HK-2 (cell line): ENCODE data around the gene WDR82.
A peak's percentile ranks its signal among the peaks of the same experiment; 100 is the strongest.

Experiments used
- DNase-seq: peaks from one replicate; pipeline ENCODE4 v3.0.0-alpha.2; 2018; ENCODE audit not compliant: unreplicated experiment

WDR82 gene

DNA sequence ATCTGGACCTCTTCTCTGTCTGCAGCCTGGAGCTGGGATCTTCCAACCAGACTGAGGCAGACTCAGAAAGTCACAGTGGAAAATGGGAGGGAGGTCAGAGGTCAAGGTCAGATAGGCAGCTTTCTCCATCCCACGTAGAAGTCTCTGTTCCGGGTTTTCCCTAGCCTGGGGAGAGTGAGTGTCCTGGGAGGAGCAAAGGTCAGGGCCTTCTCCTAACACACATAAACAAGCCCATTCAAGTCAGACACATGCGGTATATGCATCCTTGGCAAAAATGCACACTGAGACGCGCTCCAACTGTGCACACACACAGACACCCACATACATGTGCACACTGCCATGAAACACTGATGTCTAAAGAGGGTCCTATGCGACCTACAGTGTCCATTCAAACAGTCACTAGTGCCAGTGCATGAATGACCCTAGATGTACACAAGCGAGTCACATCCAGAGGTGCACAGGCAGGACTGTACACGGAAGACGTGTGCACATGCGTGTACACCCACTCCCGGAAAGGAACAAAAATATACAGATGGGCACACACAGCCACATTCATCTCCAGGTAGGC, 40.2 kb downstream of the WDR82 start:
- no peak for DNase-seq

DNA sequence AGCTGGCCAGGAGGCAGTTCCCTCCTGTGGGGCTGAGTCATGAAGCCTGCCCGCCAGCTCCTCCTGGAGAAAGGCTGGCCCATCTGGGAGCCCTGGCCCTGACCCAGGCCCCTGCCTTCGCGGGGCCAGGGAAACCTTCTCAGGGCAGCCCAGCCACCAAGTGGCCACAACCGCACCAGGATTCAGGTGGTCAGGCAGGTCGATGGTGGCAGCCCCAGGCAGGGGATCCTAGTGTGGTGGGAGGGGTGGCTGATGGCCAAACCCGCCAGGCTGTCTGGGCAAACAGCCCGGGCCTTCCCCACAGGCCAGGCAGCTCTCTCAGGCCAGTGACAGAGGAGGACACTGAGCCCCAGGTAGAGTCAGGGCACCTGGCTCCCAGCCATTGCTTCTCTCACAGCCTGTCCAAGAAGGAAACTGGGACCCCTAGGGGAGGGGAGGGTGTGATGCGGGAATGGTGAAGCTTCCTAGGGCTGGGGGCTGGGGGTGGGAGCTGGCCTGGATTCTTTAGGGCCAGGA, 40.7 kb downstream of the WDR82 start:
- DNase-seq, result peak; percentile 85

DNA sequence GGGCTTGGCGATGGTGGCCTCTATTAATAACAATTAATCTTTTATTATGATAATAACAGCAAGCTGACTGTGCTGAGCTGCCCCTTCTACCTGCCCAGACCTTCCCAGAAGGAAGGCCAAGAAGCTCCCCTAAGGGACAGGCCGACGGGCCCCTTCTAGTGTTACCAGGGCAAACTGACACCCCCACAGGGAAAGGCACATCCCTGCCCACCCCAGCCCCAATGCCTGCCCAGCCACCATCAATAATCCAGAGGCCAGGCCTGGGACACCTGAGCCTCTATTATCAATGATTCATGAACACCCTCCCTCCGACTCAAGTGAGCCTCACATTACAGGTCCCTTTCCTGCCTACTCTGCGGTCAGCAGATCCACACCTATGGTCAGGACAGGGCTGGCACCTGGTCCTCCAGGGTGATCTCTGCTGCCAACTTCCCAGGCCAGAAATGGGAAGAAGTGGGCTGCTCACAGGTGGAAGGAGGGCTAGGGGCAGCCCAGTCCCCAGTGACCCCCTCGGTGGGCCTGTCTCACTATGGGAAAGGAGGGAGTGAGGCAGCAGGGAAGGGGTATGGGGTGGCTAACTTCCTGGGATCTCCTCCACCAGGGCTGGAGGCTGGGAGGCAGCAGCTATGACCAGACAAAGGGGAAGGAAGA, 41.3 kb downstream of the WDR82 start:
- no peak for DNase-seq

DNA sequence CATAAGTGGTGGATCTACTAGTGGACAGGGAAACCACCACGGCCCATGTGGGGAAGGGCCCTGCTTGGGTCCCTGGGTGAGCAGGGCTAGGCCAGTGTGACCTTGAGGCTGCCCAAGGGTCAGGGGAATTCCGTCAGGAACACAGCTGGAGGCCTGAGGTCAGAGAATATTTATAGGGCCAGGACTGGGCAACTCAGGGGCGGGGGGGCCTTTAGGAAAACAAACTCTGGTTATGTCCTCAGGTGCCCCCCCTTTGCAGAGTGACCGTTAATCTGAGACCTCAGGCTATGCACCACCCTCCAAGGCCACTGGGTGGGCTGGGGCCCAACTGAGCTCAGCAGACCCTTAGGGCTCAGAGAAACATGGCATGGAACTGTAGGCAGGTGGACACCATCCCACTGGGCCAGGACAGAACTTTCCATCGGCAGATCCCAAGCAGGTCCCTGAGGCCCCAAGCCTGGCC, 42.0 kb downstream of the WDR82 start:
- DNase-seq, result no peak

DNA sequence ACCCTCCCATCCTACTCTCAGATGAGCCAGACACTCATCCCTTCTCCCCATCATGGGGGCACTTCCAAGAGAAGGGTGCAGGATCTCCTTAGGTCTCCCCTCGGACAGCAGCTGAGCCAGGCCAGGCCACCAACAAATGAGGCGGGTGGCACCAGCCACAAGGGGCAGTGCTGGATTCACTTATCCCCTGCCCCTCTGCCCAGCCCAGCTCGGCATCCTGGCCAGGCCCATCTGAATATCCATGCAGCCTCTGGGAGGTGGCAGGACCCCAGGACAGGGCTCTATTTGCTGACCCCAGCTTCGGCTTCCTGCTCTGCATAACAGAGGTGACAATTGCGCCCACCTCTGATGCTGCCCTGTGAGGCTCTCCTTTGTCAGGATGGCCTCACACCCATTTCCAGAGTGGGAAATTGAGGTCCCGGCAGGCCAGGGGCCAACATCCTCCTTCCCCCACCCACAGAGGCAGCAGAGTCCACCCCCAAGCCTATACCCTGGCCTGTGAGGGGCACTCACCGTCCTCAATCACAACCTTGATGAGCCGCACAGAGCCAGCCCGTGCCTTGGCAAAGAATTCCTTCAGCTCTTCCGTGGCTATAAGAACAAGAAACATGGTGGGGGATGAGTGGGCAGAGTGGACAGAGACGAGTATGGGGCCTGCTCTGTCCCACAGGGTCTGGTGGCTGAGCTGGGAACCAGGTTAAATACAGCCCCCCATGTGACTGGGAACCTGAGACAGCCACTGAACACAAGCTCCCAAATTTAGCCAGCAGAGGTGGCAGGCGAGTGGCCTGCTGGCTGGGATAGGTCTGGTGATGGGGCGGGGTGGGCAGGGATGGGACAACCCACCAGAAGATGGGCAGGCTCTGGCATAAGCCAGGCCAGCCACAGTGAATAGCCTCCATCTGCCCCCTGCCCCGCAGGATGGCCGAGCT, 43.7 kb downstream of the WDR82 start:
- no peak for DNase-seq

DNA sequence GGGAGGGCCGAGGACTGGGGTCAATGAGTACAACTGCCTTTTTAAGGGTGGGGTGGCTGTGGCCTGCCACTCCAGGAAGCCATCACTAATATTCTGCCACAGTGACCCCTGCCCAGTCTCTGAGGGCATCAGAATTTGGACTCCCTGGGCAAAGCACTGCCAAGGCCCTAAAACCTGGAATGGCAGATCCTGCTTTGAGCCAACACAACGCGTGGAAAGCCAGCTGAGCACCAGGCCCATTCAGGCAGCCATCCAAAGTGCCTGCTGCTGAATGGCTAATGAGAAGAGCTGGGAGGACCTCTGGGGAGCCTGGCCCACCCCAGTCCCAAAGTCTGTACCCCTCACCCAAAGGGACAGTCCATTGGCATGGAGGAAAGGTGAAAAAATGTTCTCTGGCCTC, 44.5 kb downstream of the WDR82 start:
- DNase-seq, result no peak

DNA sequence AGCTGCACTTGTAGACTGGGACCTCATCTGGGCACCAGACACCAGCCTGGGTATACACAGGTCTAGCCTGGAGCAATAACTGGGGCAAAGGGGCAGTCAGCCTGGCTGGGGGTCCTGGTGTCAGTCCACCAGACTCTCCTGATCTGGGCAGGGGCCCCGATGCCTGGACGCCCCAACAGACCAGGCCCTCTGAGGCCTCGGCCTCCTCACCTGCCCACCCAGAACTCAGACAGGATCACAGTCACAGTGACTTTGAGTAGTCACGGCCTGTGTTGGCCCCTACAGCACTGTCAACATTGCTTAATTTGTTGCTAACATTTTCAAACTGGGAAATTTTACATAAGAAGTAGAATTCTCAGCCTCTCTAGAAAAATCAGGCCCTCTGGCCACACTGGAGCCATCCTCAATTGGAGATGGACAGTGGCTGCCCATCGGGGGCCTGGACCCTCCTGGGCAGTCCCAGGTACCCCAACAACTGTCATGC, 45.3 kb downstream of the WDR82 start:
- no peak for DNase-seq

DNA sequence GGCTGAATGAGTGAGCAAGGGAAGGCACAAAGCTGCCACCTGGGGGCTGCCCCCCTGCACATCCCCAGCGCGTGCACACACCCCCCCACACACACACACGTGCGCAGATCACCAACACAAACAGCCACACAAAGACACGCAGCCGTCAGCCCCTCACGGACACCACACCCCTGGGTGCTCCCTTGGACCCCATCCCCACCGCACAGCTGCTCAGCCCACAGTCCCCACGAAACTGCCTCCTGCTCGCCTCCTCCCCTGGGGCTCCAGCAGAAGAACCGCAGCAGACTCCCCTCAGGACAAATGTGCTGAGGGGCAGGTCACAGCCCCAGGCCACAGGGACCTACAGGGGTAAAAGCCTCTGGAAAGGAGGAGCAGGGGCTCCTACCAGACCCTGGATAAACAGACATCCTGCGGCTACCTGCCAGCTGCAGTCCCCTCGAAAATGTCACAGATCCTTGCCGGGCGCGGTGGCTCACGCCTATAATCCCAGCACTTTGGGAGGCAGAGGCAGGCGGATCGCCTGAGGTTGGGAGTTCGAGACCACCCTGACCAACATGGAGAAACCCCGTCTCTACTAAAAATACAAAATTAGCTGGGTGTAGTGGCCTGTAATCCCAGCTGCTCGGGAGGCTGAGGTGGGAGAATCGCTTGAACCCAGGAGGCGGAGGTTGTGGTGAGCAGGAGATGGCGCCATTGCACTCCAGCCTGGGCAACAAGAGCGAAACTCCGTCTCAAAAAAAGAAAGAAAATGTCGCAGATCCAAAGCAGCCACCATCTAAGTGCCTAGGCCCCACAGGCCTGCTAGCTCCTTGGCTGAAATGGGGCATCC, 46.0 kb downstream of the WDR82 start:
- DNase-seq, result no peak

DNA sequence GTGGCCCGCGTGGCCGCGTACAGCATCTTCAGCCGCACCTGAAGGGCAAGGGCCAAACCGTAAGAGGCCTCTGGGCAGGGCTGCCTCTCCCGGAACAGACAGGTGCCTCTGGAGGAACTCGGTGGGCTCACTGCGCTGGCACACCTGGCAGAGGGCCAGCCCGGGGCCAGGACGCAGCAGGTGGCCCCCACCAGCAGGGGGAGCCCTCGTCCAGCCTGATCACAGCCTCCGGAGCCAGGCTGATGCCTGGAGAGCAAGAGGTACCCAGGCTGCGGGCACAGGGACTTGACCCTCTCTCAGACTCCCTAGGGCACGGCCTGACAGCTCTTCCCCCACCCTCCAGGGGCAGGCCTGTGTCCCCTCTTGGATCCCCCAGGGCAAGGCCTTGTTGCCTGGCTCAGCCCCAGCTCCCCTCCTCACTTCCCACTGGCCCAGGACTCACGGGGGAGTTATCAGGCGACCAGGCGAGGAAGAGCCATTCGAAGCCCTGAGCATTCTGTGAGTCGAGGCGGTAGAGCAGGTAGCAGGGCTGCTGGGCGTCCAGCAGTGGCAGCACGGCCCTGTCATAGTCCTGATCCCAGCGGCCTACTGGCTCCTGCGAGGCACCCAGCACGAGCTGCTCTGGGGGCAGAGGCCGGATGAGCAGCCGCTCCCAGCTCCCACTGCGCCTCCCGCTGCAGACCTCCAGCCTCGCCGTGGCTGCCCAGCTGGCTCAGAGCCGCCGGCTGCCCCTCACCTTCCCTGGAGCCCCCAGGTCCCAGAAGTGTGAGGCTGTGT, 46.8 kb downstream of the WDR82 start:
- peak; percentile 72 for DNase-seq

DNA sequence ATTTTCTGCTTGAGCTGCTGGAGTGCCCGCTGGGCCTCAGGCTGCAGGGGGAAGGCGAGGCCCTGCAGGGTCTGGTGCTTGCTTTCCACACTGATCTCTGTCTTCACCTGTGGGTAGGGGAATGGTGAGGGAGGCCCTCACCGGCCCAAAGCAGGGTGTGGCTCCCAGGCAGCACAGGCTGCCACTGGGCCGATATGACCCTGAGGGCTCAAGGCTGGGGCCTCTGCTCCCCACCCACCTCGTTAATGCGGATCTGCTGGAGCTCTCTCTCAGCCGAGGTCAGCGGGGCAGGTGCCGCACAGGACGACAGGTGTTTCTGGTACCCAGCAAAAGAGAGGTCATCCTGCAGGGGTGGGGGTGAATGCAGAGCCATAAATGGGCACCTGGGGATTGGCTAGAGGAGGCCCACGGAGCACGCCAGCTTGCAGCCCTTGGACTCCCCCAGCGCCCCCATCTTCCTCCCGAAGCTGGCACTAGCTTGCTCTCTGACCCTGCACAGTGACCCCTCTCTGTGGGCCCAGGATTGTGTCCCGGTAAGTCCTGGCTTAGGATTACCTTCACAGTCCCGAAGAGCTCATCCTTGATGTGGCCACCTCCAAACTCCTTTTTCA, 47.5 kb downstream of the WDR82 start:
- no peak for DNase-seq

DNA sequence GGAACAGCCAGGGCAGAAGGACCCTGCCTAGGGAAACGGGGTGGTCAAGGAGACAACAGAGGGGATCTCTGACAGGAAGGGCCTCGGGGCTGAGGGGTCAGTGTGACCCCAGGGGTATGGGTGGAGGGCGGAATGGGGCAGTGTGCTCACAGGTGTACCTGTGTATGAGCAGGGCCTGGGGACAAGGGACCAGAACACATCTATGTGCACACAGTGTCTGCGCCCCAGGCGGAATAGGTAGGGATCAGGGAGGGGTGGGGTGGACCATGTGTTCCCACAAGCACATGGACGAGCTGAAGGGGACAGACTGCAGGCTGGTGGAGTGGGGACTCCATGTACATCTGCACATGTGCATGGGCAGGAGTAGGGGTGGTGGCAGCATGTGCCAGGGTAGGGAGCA, 48.0 kb downstream of the WDR82 start:
- DNase-seq, result no peak

DNA sequence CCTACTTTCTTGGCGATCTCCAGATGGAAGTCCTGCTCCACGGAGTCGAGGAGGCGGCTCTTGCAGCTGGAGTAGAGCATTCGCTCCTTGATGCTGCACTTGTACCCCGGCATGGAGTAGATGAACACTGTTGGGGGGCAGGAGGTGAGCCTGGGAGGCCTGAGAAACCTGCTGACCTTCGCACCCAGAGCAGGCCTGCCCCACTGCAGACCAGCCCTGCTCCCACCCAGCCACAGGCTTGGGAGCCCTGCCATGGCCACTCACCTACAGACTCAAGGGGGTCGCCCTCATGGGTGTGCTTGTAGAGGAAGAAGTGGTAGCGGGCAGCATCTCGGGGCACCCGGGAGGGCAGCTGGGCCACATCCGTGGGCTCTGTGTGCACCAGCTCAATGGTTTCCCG, 48.8 kb downstream of the WDR82 start:
- no peak for DNase-seq

DNA sequence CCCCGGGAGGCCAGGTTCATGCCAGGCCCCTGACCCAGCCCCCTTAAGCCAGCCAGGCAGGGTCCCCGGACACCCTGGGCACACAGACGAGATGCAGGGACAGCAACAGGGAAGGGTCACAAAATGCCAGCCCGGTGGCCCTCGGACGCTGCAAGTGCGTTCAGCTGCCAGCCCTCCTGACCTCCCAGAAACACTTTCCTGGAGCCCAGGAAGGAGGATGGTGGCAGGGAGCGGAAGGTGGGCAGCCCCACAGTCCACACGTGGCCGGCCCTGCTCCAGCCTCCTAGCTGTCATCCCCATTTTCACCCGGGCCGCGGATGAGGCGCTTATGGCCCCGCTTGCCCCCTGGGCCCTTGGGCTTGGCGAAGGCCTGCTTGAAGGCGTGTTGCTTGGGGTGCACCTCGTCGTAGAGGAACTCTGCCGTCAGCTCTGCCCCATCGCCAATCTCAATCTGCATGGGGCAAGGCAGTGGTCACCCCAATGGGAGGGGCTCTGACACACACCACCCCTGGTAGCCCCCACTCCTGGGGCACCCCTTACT, 49.6 kb downstream of the WDR82 start:
- no peak for DNase-seq

DNA sequence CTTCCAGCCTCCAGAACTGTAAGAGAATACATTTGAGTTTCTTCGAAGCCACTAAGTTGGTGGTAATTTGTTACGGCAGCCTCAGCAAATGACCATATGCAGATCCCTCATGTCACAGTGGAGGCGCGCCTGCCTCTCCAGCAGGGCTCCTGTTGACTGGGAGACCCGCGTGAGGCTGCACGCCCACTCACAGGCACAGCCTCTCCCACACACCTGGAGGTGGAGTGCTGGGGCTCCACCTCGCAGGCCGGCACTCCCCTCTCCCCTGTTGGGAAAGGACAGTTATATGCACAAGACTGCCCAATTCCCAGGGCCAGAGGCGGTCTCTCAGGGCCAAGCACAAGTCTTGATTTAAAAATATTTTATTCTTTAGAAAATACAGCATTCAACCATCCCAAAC, 50.2 kb downstream of the WDR82 start:
- DNase-seq, result no peak

DNA sequence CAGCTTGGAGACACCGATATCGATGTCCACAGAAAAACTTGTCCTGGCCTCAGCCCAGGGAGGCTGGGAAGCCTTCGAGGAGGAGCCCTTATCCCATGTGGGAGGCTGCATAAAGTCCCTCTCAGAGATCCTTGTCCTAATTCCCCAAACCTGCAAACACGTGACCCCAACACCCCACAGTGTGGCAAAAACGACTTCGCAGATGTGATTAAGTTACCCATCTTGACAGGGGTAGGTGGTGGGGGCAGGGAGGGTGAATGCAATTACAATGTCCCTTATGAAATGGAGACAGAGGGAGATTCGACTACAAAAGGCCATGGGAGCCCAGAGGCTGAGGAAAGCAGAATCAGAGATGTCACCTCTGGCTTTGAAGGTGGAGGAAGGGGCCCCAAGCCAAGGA, 50.7 kb downstream of the WDR82 start:
- DNase-seq, result no peak

DNA sequence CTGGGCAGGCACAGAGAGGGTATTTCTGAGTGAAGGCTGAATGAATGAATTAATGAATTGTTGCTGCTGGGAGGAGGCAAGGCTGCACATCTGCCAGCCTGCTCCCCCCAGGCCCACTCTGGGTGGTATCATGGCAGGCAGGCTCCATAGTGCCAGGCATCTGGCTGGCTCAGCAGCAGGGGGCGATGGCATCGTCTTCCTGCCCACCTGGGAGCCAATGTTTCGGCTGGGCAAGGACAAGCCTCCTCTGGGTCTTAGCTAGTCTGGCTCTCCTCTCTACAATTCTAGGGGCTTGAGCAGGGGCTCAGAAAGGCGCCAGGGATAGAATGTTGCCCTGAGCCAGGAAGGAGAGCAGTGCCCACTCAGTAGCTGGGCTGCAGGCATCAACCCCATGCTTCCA, 51.3 kb downstream of the WDR82 start:
- DNase-seq, result no peak

DNA sequence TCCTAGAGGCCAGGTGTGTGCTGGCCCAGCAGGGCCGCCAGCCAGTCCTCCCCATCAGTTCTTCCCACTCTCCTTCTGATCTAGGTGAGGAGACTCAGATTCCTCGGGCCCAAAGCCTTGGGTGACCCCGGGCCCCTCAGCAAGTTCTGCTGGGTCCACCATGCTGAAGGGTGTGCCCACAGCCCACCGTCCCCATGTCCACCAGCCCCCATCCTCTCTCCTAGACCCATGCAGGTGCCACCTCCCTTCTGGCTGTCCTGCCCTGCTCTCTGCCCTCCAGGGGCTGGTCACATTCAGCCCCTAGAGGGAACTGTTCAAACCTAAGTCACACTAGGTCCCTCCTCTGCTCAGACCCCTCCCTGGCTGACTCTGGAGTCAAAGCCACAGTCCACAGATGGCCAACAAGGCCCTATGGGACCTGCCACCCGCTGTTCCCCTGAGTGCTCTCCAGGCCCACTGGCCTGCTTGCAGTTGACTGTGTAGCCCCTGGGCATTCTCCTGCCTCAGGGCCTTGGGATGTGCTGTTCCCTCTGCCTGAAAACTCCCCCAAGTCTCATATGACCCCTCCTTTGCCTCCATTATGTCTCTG, 52.1 kb downstream of the WDR82 start:
- no peak for DNase-seq

DNA sequence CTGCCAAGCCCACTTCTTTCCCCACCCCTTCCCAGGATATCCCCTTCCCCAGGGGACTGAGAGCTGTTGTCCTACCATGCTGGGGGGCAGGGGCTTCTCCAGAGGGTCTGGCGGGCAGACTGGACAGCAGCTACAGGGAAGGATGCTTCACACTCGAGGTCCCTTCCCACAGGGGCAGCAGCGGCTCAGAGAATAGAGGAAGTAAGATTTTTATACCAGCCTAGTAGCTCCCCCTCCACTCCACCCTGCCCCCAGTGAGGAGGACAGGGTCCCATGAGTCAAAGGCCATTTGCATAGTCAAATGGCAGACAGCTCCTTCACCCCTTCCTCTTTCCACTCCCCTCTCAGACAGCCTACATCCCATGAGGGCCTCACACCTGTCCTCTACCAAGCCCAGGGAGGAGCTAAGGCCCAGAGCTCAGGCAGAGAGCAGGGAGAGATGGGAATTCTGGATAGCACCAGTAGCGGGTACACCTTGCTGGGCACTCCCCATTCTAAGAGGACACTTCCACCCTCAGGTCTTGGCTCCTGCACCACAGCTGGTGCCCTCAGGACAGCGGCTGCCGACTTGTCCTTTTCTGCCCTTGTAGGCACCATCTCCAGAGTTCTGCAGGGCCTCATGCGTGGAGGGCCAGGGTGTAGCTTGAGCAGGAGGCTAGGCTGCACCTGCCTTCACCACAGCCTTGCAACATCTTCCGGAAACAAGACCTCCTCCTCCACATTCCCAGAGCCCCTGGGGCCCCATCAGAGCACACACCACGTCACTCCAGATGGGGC, 52.8 kb downstream of the WDR82 start, which contains the start of gene TLR9:
Gene TLR9 (minus strand): TSS at position 194 of the 777 bp plus-strand sequence. CDS start 116 bp downstream, at position 78.
- no peak for DNase-seq
